ENCODE measurements around the gene SGMS1.

- TF ChIP-seq EZH2 (IDR thresholded peaks at IDR 0.05; ENCODE audit: low read length) (no peak), CTCF (optimal IDR thresholded peaks at IDR 0.05 in 1 of 3, IDR thresholded peaks at IDR 0.05 in 1 of 3, conservative IDR thresholded peaks at IDR 0.05 in 1 of 3; ENCODE audit: extremely low read depth in 1 of 3, insufficient read depth in 2 of 3, low read length in 3 of 3) (no peak)
Observed at GRCh38 chr10:50536617-50537240, 87.0 kb downstream of the SGMS1 start.
